H1 (cell line): ENCODE measurements around the gene TSKS. TPM values are rescaled to one million over a fixed set of nuclear protein-coding genes. Genes with fewer than 3 reads are reported as not detected.

Source experiments
- KDM4A ChIP-seq: IDR thresholded peaks from one replicate; pipeline ENCODE4 v1.7.1; 2012; ENCODE audit warnings: low read depth, mild to moderate bottlenecking, moderate library complexity, low read length, inconsistent platforms; ENCODE audit not compliant: severe bottlenecking
- SIRT6 ChIP-seq: IDR thresholded peaks from one replicate; pipeline ENCODE4 v1.7.1; 2012; ENCODE audit warnings: low read length, inconsistent platforms
- polyA plus RNA-seq, 7 experiments: library from polyadenylated mRNA; depleted of rRNA in 3 of 7; stranded (reverse) in 5 of 7; unstranded in 2 of 7; fragments of >200 nt in 5 of 7; fragments of 200-250 nt in 2 of 7; gene quantifications; 1 replicate in 5 of 7; 2 replicates in 1 of 7; 4 replicates in 1 of 7; pipeline versions ENCODE4 v1.2.1 to v1.2.3, GENCODE V29; 2011 to 2013; ENCODE audit warnings: missing spikeins in 2 of 7, mixed read lengths in 2 of 7
- total RNA-seq: library from RNA; stranded (reverse); fragmentation: NEBNext Ultra II Directional; extraction: Animal tissue kit (Norgen Biotek cat#: 25700); gene quantifications from 2 replicates; pipeline ENCODE4 v1.2.1, GENCODE V29; 2021
- TF ChIP-seq, protein P1 (sequence below): IDR thresholded peaks from 2 replicates; pipeline ENCODE4 v1.6.1; 2012; ENCODE audit warnings: inconsistent platforms

Gene TSKS
- total and polyA plus RNA-seq, 2 of the 8 experiments (the other 6 are each of a cell fraction or from before 2014, with no cell fraction given) = 0.21 TPM; not detected in 1

DNA sequence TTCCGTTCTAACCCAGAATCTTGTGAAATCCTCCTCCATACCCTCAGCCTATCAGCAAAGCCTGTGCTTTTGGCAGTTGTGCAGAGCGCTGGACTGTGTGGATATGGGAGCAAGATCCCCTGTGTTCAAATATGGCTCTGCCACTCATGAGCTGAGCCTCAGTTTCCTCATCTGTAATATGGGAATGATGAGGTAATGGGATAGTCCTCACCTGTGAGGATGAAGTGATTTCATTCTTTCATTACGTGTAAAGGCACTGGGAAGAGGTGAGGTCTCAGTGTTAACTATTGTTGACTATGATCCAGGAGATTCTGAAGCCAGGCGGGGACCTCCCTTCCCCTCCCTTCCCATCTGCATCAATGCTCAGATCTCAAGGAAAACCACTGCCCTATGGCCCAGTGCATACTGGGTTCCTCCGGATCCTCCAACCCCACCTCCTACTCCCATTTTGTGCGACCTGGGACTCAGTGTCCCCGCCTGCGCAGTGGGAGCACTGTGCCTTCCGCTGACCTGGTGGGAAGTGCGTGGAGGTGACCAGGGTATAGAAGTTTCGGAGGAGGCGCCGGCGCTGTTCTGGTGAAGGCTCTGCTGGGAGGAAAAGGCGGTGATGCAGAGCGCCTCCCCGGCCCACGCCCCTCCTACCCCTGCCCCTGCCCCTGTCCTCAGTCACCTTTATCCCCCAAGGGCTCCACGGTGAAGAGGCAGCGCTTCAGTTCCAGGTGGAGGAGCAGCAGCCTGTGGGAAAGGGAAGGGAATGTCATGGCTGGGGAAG, 45.0 kb upstream of the TSKS start (continued):
- TF ChIP-seq, protein P1, sequence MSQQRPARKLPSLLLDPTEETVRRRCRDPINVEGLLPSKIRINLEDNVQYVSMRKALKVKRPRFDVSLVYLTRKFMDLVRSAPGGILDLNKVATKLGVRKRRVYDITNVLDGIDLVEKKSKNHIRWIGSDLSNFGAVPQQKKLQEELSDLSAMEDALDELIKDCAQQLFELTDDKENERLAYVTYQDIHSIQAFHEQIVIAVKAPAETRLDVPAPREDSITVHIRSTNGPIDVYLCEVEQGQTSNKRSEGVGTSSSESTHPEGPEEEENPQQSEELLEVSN = no peak
- no peak for TF ChIP-seq SIRT6
- no peak for TF ChIP-seq KDM4A
- TF ChIP-seq, all 59 proteins: peak for 0
